Vagina (tissue), 2 donors: ENCODE data around the gene PTPRN2.

Source experiments
- POLR2A ChIP-seq, 2 donors: fragments of 450-650 bp; IDR thresholded peaks; one replicate each; pipeline ENCODE4 v1.6.1; 2017; ENCODE audit warnings: antibody characterized with exemption in 2 of 2, mild to moderate bottlenecking in 2 of 2, moderate library complexity in 2 of 2
- POLR2AphosphoS5 ChIP-seq, 2 donors: sonication (generic); formaldehyde crosslinking; IDR thresholded peaks; one replicate each; pipeline ENCODE4 v1.9.0; 2017; ENCODE audit warnings: antibody characterized with exemption in 2 of 2, mild to moderate bottlenecking in 2 of 2, low read depth in 1 of 2; ENCODE audit not compliant: insufficient read depth in 1 of 2

GRCh38 chr7:158351051-158351450 is 236.6 kb downstream of the PTPRN2 start:
- TF ChIP-seq POLR2AphosphoS5 (IDR thresholded peaks at IDR 0.05; ENCODE audit: insufficient read depth in 1 of 2, low read depth in 1 of 2) (no peak), POLR2A (IDR thresholded peaks at IDR 0.05) (no peak)
